Erythroblast (primary cell): ENCODE data around the gene MTA2.

Experiments
- GATA1 ChIP-seq: IDR thresholded peaks from 2 replicates; pipeline ENCODE4 v1.6.1; 2011; ENCODE audit warnings: low read depth, mild to moderate bottlenecking, control low read depth, low read length, moderate library complexity
- POLR2A ChIP-seq: IDR thresholded peaks from 2 replicates; pipeline ENCODE4 v1.6.1; 2011; ENCODE audit warnings: mild to moderate bottlenecking, low read length

- TF ChIP-seq POLR2A (no peak), GATA1 (no peak)
These were observed 22.4 kb downstream of the MTA2 start for GRCh38 chr11:62579252-62579651.
